ENCODE results near the gene DBN1.

The DBN1 gene

DNA sequence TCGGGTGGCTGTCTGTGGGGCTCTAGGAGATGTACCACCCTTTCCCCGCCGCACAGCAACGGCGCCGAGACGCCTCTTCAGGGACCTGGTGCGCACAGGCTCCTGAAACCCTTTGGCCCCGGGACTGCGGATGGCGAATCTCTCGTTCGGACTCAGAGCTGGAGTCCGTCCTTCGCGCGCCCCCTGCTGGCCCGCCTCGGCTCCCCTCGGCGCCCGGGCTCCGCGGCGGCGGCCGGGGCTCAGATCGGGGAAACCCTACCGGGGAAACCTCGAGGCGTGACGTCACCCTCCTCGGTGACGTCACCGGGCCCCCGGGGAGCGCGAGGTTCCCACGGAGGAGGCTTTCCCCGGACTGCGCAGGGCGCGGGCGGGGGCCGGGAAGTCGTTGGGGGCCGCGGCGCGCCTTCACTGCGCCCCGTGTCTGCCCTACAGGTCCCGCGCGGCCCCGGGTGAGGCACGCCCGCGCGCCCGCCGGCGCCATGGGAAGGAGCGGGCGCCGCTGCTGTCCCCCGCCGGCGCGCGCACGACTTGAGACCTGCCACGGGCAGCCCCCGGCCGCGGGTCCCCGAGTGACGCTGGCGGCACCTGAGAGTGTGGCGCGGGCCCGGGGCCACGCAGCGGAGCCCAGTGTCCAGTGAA lies 18.9 kb downstream of the DBN1 start:
- TF ChIP-seq POLR2AphosphoS5 (IDR thresholded peaks at IDR 0.05; ENCODE audit: low read depth, low read length), result no peak; the same call in 1 of the 2 replicates
- TF ChIP-seq FOXP2 (optimal IDR thresholded peaks at IDR 0.05; ENCODE audit: borderline replicate concordance, extremely low read depth, extremely low read length, insufficient read depth), result no peak
- no peak for TF ChIP-seq TAF1 (IDR thresholded peaks at IDR 0.05; ENCODE audit: borderline replicate concordance, insufficient read depth, low read length)
- no peak for TF ChIP-seq SIN3A (IDR thresholded peaks at IDR 0.05; ENCODE audit: borderline replicate concordance, insufficient read depth, low read length)
- TF ChIP-seq, protein P1, sequence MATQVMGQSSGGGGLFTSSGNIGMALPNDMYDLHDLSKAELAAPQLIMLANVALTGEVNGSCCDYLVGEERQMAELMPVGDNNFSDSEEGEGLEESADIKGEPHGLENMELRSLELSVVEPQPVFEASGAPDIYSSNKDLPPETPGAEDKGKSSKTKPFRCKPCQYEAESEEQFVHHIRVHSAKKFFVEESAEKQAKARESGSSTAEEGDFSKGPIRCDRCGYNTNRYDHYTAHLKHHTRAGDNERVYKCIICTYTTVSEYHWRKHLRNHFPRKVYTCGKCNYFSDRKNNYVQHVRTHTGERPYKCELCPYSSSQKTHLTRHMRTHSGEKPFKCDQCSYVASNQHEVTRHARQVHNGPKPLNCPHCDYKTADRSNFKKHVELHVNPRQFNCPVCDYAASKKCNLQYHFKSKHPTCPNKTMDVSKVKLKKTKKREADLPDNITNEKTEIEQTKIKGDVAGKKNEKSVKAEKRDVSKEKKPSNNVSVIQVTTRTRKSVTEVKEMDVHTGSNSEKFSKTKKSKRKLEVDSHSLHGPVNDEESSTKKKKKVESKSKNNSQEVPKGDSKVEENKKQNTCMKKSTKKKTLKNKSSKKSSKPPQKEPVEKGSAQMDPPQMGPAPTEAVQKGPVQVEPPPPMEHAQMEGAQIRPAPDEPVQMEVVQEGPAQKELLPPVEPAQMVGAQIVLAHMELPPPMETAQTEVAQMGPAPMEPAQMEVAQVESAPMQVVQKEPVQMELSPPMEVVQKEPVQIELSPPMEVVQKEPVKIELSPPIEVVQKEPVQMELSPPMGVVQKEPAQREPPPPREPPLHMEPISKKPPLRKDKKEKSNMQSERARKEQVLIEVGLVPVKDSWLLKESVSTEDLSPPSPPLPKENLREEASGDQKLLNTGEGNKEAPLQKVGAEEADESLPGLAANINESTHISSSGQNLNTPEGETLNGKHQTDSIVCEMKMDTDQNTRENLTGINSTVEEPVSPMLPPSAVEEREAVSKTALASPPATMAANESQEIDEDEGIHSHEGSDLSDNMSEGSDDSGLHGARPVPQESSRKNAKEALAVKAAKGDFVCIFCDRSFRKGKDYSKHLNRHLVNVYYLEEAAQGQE (IDR thresholded peaks at IDR 0.05; ENCODE audit: insufficient read depth in 1 of 2, low read depth in 2 of 2, low read length in 2 of 2), result no peak

DNA sequence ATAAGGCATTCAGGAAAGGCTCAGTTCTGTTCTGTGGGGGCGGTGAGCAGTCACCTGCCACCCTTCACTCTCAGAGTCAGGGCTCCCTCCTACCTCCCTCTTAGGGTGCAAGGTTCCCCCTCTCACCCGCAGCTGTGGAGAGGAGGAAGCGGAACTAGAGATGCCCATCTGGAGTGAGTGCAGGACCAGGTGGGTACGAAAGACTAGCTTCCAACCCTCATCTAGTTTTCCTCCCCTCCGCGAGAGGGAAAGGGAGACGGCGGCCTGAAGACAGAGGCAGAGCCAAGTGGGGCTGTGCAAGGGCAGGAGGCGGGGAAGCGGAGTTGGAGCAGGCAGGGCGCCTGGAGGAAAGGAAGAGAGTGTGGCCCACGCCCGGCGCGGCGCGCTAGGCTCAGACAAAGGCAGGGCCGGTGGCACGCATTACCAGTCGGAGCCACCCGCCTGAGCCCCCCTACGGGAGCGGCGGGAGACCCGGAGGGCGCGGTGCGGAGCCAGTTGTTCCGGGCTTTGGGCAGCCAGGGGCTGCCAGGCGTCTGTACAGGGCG lies 19.5 kb downstream of the DBN1 start:
- TF ChIP-seq, protein P1 (IDR thresholded peaks at IDR 0.05; ENCODE audit: insufficient read depth in 1 of 2, low read depth in 2 of 2, low read length in 2 of 2), result no peak
- TF ChIP-seq FOXP2 (optimal IDR thresholded peaks at IDR 0.05; ENCODE audit: borderline replicate concordance, extremely low read depth, extremely low read length, insufficient read depth) (no peak), SIN3A (IDR thresholded peaks at IDR 0.05; ENCODE audit: borderline replicate concordance, insufficient read depth, low read length) (no peak), POLR2AphosphoS5 (IDR thresholded peaks at IDR 0.05; ENCODE audit: low read depth, low read length) (no peak)

DNA sequence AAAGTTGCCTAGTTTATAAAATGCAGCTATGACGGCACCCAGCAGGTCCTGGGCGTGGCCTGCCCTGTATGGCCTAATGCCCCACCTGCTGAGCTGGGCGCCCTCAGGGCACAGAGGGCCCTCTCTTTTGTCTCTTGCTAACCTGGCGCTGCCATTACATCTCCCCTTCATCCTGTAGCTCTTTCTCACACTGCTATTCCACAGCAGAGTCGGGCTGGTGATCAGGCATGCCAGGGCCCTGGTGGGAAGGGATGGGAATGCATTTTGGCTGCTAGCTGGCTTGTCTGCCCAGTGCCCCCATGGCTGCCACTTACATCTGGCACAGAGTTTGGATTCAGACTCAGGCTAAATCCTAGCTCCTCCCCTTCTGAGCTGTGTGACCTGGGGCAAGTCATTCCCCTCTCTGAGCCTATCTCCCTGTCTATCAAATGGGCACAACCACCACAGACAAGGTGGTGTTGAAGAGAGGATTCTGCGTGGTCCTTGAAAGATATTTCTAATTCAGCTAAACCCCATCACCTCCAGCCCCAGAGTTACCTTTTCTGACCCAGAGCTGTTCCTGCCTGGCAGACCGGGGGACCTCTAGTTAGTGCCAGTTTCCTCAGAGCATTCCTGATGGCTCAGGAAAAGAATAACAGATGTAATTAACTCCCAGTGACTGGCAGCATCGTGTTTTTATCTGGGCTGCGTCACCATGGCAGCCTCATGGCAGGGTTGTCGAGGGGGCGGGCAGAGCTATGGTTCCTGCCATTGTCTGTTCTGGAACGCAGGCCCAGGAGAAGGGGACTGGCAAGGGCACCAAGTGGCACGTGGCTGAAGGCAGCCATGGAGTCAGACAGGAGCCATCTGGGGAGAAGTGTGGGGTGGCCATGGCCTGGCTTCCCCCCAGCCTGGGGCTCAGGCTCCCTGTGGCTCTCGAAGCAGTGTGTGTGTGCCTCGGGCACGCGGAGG lies 20.5 kb downstream of the DBN1 start:
- TF ChIP-seq, protein P1 (IDR thresholded peaks at IDR 0.05; ENCODE audit: insufficient read depth in 1 of 2, low read depth in 2 of 2, low read length in 2 of 2), result no peak
- TF ChIP-seq POLR2AphosphoS5 (IDR thresholded peaks at IDR 0.05; ENCODE audit: low read depth, low read length) (no peak), TAF1 (IDR thresholded peaks at IDR 0.05; ENCODE audit: borderline replicate concordance, insufficient read depth, low read length) (no peak)

DNA sequence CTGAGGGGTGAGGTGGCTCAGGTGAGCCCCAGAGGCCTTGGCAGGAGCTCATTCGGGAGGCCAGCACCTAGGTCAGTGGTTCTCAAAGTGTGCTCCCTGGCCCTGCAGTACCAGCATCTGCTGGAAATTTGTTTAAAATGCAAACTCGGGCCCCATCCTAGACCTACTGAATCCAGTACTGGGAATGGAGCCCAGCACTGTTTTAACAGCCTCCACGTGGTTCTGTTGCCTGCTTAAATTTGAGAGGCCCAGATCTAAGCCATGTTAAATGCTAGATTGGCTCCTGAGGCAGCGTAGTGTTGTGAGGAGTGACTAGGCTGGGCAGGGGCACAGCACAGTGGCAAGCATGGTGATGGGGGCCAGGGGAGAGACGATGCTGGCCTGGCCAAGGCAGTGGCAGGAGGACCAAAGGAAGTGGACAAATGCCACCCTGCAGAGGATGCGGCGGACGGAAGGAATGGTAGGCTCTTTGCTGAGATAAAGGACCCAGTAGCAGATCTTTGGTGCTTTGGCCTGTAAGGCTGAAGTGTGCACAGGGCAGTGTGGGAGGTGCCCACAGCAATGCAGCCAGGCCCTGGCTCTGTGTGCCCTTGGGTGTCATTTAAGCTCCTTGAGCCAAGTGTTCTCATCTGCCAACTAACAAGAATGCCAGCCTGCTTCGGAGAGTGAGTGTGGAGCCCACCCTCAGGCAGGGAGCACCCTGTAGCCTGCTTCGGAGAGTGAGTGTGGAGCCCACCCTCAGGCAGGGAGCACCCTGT lies 22.6 kb downstream of the DBN1 start:
- TF ChIP-seq TAF1 (IDR thresholded peaks at IDR 0.05; ENCODE audit: borderline replicate concordance, insufficient read depth, low read length), result no peak
- no peak for TF ChIP-seq SIN3A (IDR thresholded peaks at IDR 0.05; ENCODE audit: borderline replicate concordance, insufficient read depth, low read length)
- TF ChIP-seq FOXP2 (optimal IDR thresholded peaks at IDR 0.05; ENCODE audit: borderline replicate concordance, extremely low read depth, extremely low read length, insufficient read depth), result no peak
- TF ChIP-seq, protein P1 (IDR thresholded peaks at IDR 0.05; ENCODE audit: insufficient read depth in 1 of 2, low read depth in 2 of 2, low read length in 2 of 2), result no peak
- no peak for TF ChIP-seq POLR2AphosphoS5 (IDR thresholded peaks at IDR 0.05; ENCODE audit: low read depth, low read length)
